SIG-M5 (cell line): Measurements from ENCODE around the gene RSRC1.
"Not testable (repeated sequence)": the region's sequence is repeated elsewhere in the genome, so short reads cannot be mapped to it uniquely, and the experiment has no call there.

Experiments
- DNase-seq: peaks from one replicate; lab custom pipeline; 2025; lab: John Stamatoyannopoulos, UW

The RSRC1 gene

GRCh38 chr3:158101335-158102241 lies 8.3 kb upstream of the RSRC1 start:
- no peak for DNase-seq

- DNase-seq, result no peak
Measured at GRCh38 chr3:158102242-158103080, 7.4 kb upstream of the RSRC1 start.

GRCh38 chr3:158103081-158103886 lies 6.6 kb upstream of the RSRC1 start:
- DNase-seq, result no peak

GRCh38 chr3:158103887-158104327 lies 6.0 kb upstream of the RSRC1 start:
- DNase-seq, result no peak

GRCh38 chr3:158104431-158104921 lies 5.4 kb upstream of the RSRC1 start:
- no peak for DNase-seq

GRCh38 chr3:158105119-158105709 lies 4.7 kb upstream of the RSRC1 start:
- DNase-seq, result no peak

GRCh38 chr3:158105710-158106253 lies 4.1 kb upstream of the RSRC1 start:
- no peak for DNase-seq

- no peak for DNase-seq
Measured at GRCh38 chr3:158106766-158107471, 3.0 kb upstream of the RSRC1 start.

GRCh38 chr3:158107605-158108444 lies 2.1 kb upstream of the RSRC1 start:
- DNase-seq, result no peak

GRCh38 chr3:158108445-158108985 lies 1.4 kb upstream of the RSRC1 start:
- DNase-seq, result no peak

- DNase-seq, result no peak
Measured at GRCh38 chr3:158109295-158109803, 540 bp upstream of the RSRC1 start.

- DNase-seq, result no peak
Measured at GRCh38 chr3:158110658-158111018, 749 bp downstream of the RSRC1 start.

GRCh38 chr3:158111861-158112260 lies 2.0 kb downstream of the RSRC1 start:
- no peak for DNase-seq

- not testable (repeated sequence) for DNase-seq
Measured at GRCh38 chr3:158113595-158113994, 3.7 kb downstream of the RSRC1 start.

GRCh38 chr3:158120330-158120729 lies 10.4 kb downstream of the RSRC1 start:
- no peak for DNase-seq

- no peak for DNase-seq
Measured at GRCh38 chr3:158121295-158121694, 11.4 kb downstream of the RSRC1 start.

- not testable (repeated sequence) for DNase-seq
Measured at GRCh38 chr3:158122721-158123120, 12.8 kb downstream of the RSRC1 start.

- no peak for DNase-seq
Measured at GRCh38 chr3:158127250-158128219, 17.6 kb downstream of the RSRC1 start.
